Body of pancreas (tissue), 4 donors: ENCODE data around the gene GATAD2A. TPM values are rescaled to one million over a fixed set of nuclear protein-coding genes. Genes with fewer than 3 reads are reported as not detected.

Experiments
- ATAC-seq: fragments of 150-250 bp; one replicate; pipeline ENCODE4 v1.9.1; 2016
- DNase-seq, 4 donors: peaks; one replicate each; pipeline ENCODE4 v3.0.0-alpha.2; 2019
- H3K27ac ChIP-seq, 4 donors: fragments of 200-600 bp; sonication (generic); 1 replicate in 3 of 4; 2 replicates in 1 of 4; pipeline versions ENCODE4 v1.5.1 to v1.6.1; 2016 to 2019; ENCODE audit warnings: mild to moderate bottlenecking in 1 of 4, mixed read lengths in 1 of 4, moderate library complexity in 1 of 4
- H3K27me3 ChIP-seq, 2 donors: fragments of 200-600 bp; sonication (generic); one replicate each; pipeline ENCODE4 v1.6.0; 2016; ENCODE audit warnings: mild to moderate bottlenecking in 1 of 2
- H3K36me3 ChIP-seq, 2 donors: fragments of 200-600 bp; sonication (generic); replicated peaks in 1 of 2; 2 replicates each; pipeline ENCODE4 v1.5.1; 2016; ENCODE audit warnings: low read depth in 2 of 2; ENCODE audit not compliant: insufficient read depth in 1 of 2
- H3K4me1 ChIP-seq: fragments of 200-600 bp; sonication (generic); one replicate; pipeline ENCODE4 v1.6.0; 2016
- H3K4me3 ChIP-seq, 2 donors: fragments of 200-600 bp; sonication (generic); 1 replicate in 1 of 2; 2 replicates in 1 of 2; pipeline ENCODE4 v1.5.1; 2016 to 2019
- H3K9me3 ChIP-seq, 3 donors: fragments of 200-600 bp; sonication (generic); 1 replicate in 2 of 3; 2 replicates in 1 of 3; pipeline ENCODE4 v1.5.1; 2016
- POLR2A ChIP-seq, 3 donors: fragments of 450-650 bp; IDR thresholded peaks; one replicate each; pipeline ENCODE4 v1.6.1; 2016; ENCODE audit warnings: antibody characterized with exemption in 3 of 3, mild to moderate bottlenecking in 2 of 3
- WGBS, 2 donors: methylation state at CpG; one replicate each; pipeline ENCODE4 v1.1.5; 2017; 5-methylcytosine and 5-hydroxymethylcytosine counted together
- intact Hi-C: fragments of 100-400 bp; cut with DNase I; formaldehyde crosslinking; loops from one replicate; pipeline ENCODE4 v1.15.1; 2023
- total RNA-seq, 2 donors: library from RNA; depleted of rRNA; stranded (reverse); fragments of >200 nt; gene quantifications; one replicate each; pipeline ENCODE4 v1.1.0, GENCODE V29; 2016
- TF ChIP-seq, protein P1 (sequence below), 7 experiments: fragments of 450-650 bp in 4 of 7; fragments of 200-600 bp in 3 of 7; sonication (generic) in 3 of 7; IDR thresholded peaks; one replicate each; pipeline ENCODE4 v1.5.1; 2016 to 2019; ENCODE audit warnings: antibody characterized with exemption in 7 of 7

The GATAD2A gene
- total RNA-seq, 2 donors from 2014 or later: 30.0 to 35.8 TPM

- Histone ChIP-seq H3K4me3 (no peak overlapping the region), H3K4me1 (no peaks in the 10 kb centered on the region), H3K27ac (no peak overlapping the region), H3K9me3 (no peaks in the 10 kb centered on the region), H3K27me3 (no peaks in the 10 kb centered on the region), H3K36me3 (peaks cover 11 to 13% of the 10 kb centered on the region in 2 donors)
- no peak for ATAC-seq
- no peak for DNase-seq
- TF ChIP-seq, protein P1, sequence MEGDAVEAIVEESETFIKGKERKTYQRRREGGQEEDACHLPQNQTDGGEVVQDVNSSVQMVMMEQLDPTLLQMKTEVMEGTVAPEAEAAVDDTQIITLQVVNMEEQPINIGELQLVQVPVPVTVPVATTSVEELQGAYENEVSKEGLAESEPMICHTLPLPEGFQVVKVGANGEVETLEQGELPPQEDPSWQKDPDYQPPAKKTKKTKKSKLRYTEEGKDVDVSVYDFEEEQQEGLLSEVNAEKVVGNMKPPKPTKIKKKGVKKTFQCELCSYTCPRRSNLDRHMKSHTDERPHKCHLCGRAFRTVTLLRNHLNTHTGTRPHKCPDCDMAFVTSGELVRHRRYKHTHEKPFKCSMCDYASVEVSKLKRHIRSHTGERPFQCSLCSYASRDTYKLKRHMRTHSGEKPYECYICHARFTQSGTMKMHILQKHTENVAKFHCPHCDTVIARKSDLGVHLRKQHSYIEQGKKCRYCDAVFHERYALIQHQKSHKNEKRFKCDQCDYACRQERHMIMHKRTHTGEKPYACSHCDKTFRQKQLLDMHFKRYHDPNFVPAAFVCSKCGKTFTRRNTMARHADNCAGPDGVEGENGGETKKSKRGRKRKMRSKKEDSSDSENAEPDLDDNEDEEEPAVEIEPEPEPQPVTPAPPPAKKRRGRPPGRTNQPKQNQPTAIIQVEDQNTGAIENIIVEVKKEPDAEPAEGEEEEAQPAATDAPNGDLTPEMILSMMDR (IDR thresholded peaks at IDR 0.05): no peak
- TF ChIP-seq POLR2A (IDR thresholded peaks at IDR 0.05): no peak
- intact Hi-C loops: no loop called here
- 92 to 97% methylated on average over 14 to 23 of the region's 23 CpGs for WGBS, 2 donors
Measured at GRCh38 chr19:19504754-19505668, 99.5 kb downstream of the GATAD2A start.

GRCh38 chr19:19505669-19506326 is 100.3 kb downstream of the GATAD2A start:
- no peak for TF ChIP-seq POLR2A (IDR thresholded peaks at IDR 0.05)
- TF ChIP-seq, protein P1 (IDR thresholded peaks at IDR 0.05): no peak
- no peak for ATAC-seq
- Histone ChIP-seq H3K27ac (no peak overlapping the region), H3K9me3 (no peaks in the 10 kb centered on the region), H3K27me3 (no peaks in the 10 kb centered on the region), H3K4me3 (no peak overlapping the region), H3K36me3 (peaks cover 11 to 13% of the 10 kb centered on the region in 2 donors), H3K4me1 (no peaks in the 10 kb centered on the region)
- WGBS, 2 donors: 92 to 93% methylated on average over 19 to 27 of the region's 27 CpGs
- intact Hi-C loops: no loop called here
- DNase-seq: no peak

- TF ChIP-seq, protein P1 (IDR thresholded peaks at IDR 0.05): no peak
- TF ChIP-seq POLR2A (IDR thresholded peaks at IDR 0.05): no peak
- Histone ChIP-seq H3K27ac (no peak overlapping the region), H3K4me1 (no peaks in the 10 kb centered on the region), H3K4me3 (no peak overlapping the region), H3K27me3 (no peaks in the 10 kb centered on the region), H3K9me3 (no peaks in the 10 kb centered on the region), H3K36me3 (peaks cover 7 to 12% of the 10 kb centered on the region in 2 donors)
- DNase-seq (no peak), ATAC-seq (no peak)
- intact Hi-C loops: no loop called here
- 89 to 95% methylated on average over 12 of the region's 12 CpGs for WGBS, 2 donors
Measured at GRCh38 chr19:19506592-19506991, 101.1 kb downstream of the GATAD2A start.

DNA sequence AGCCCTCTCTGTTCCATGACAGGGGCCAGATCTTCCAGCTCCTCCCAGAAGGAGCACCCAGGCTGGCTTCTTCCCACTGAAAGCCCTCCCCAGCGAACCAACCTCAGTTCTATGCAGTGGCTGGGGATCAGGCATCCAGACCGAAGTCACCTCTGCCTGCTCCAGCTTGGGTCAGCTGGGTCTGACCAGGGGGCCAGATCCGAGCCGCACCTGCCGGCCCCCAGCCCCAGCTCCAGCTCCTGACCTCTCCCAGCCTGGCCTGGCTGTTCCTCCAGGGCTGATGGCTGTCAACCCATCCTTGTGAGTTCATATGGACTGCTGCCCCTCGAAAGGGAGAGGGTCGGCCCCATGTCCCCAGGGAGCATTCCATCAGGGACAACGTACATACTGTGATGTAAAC is 101.9 kb downstream of the GATAD2A start:
- no peaks in the 10 kb centered on the region for H3K4me1 ChIP-seq
- TF ChIP-seq, protein P1 (IDR thresholded peaks at IDR 0.05): no peak
- no peak for TF ChIP-seq POLR2A (IDR thresholded peaks at IDR 0.05)
- H3K36me3 ChIP-seq: peaks cover 4 to 7% of the 10 kb centered on the region in 2 donors
- DNase-seq (no peak), ATAC-seq (no peak)
- intact Hi-C loops: no loop called here
- no peak overlapping the region for H3K4me3 ChIP-seq
- H3K9me3 ChIP-seq: no peaks in the 10 kb centered on the region
- no peak overlapping the region for H3K27ac ChIP-seq
- H3K27me3 ChIP-seq: no peaks in the 10 kb centered on the region
- 80 to 82% methylated on average over 5 to 7 of the region's 8 CpGs for WGBS, 2 donors
